Natural killer cell (primary cell): Measurements from ENCODE around the gene TSSK3. TPM values are rescaled to one million over a fixed set of nuclear protein-coding genes. Genes with fewer than 3 reads are reported as not detected.
"Not testable (repeated sequence)": the region's sequence is repeated elsewhere in the genome, so short reads cannot be mapped to it uniquely, and the experiment has no call there.

ENCODE experiments used
- ATAC-seq, 3 donors: fragments of 150-1000 bp in 2 of 3; fragments of 200-7000 bp in 1 of 3; cut with Tn5 transposase; 1 replicate in 1 of 3; 2 replicates in 2 of 3; pipeline ENCODE4 v1.10.0; 2021; ENCODE audit warnings: mild to moderate bottlenecking in 2 of 3, moderate library complexity in 2 of 3
- DNase-seq, 2 donors: peaks; one replicate each; pipeline versions ENCODE4 v3.0.0 to v3.0.0-alpha.2; 2013 to 2021; ENCODE audit warnings: mixed read lengths in 1 of 2
- H3K27ac ChIP-seq: one replicate; pipeline ENCODE4 v1.5.1; 2013; ENCODE audit warnings: mild to moderate bottlenecking, low read length
- H3K27me3 ChIP-seq: one replicate; pipeline ENCODE4 v1.6.1; 2013; ENCODE audit warnings: low read length; ENCODE audit not compliant: control insufficient read depth, insufficient read depth
- H3K36me3 ChIP-seq: one replicate; pipeline ENCODE4 v1.6.1; 2013; ENCODE audit warnings: low read length; ENCODE audit not compliant: control insufficient read depth, insufficient read depth
- H3K4me1 ChIP-seq: one replicate; pipeline ENCODE4 v1.6.1; 2013; ENCODE audit warnings: low read length; ENCODE audit not compliant: control insufficient read depth, insufficient read depth
- H3K4me3 ChIP-seq: one replicate; pipeline ENCODE4 v1.5.1; 2013; ENCODE audit warnings: low read length
- H3K9me3 ChIP-seq: one replicate; pipeline ENCODE4 v1.6.1; 2013; ENCODE audit warnings: low read length; ENCODE audit not compliant: control insufficient read depth, insufficient read depth
- H3K27ac Mint-ChIP-seq, 2 donors: one replicate each; pipeline ENCODE4 v1.8.0; 2022; ENCODE audit warnings: mild to moderate bottlenecking in 2 of 2, mixed read lengths in 2 of 2, moderate library complexity in 1 of 2
- H3K27me3 Mint-ChIP-seq, 2 donors: one replicate each; pipeline ENCODE4 v1.8.0; 2022; ENCODE audit warnings: low read depth in 2 of 2, mixed read lengths in 2 of 2
- H3K36me3 Mint-ChIP-seq: one replicate; pipeline ENCODE4 v1.8.0; 2022; ENCODE audit warnings: mixed read lengths
- H3K4me1 Mint-ChIP-seq, 2 donors: one replicate each; pipeline ENCODE4 v1.8.0; 2022; ENCODE audit warnings: mixed read lengths in 2 of 2
- H3K4me3 Mint-ChIP-seq: one replicate; pipeline ENCODE4 v1.8.0; 2022; ENCODE audit warnings: mild to moderate bottlenecking, moderate library complexity, mixed read lengths
- H3K9me3 Mint-ChIP-seq, 2 donors: one replicate each; pipeline ENCODE4 v1.8.0; 2022; ENCODE audit warnings: mixed read lengths in 2 of 2
- WGBS: methylation state at CpG from one replicate; pipeline ENCODE4 v1.1.7; 2013; ENCODE audit warnings: missing lambda C conversion rate; ENCODE audit not compliant: insufficient coverage; 5-methylcytosine and 5-hydroxymethylcytosine counted together
- intact Hi-C: fragments of 100-400 bp; cut with micrococcal nuclease; formaldehyde crosslinking; loops from one replicate; pipeline ENCODE4 v1.14.2; 2022
- total RNA-seq, 4 donors: library from RNA; stranded (reverse); fragments of 120-200 nt in 1 of 4; gene quantifications; one replicate each; pipeline versions ENCODE4 v1.2.3 to v1.2.4, GENCODE V29; 2013 to 2022
- TF ChIP-seq, protein P1 (sequence below): fragments of 200-600 bp; IDR thresholded peaks from one replicate; pipeline ENCODE4 v1.8.0; 2022; ENCODE audit warnings: antibody characterized with exemption

TSSK3 gene
- total RNA-seq, 3 donors from 2014 or later (not counting 1 experiment from before 2014, with no cell fraction given): 1.2 to 3.7 (median 1.4) TPM

- H3K9me3 ChIP-seq: no peaks in the 10 kb centered on the region
- no peaks in the 10 kb centered on the region for H3K36me3 ChIP-seq
- Mint-ChIP-seq H3K9me3 (no peaks in the 10 kb centered on the region), H3K27ac (peak overlapping the region in 1 of 2 donors; percentile 72), H3K27me3 (no peaks in the 10 kb centered on the region), H3K36me3 (no peaks in the 10 kb centered on the region), H3K4me1 (peaks cover 26 to 37% of the 10 kb centered on the region in 2 donors), H3K4me3 (peak overlapping the region; percentile 62)
- no peak for ATAC-seq
- 64% methylated on average over 2 of the region's 2 CpGs for WGBS
- TF ChIP-seq, protein P1, sequence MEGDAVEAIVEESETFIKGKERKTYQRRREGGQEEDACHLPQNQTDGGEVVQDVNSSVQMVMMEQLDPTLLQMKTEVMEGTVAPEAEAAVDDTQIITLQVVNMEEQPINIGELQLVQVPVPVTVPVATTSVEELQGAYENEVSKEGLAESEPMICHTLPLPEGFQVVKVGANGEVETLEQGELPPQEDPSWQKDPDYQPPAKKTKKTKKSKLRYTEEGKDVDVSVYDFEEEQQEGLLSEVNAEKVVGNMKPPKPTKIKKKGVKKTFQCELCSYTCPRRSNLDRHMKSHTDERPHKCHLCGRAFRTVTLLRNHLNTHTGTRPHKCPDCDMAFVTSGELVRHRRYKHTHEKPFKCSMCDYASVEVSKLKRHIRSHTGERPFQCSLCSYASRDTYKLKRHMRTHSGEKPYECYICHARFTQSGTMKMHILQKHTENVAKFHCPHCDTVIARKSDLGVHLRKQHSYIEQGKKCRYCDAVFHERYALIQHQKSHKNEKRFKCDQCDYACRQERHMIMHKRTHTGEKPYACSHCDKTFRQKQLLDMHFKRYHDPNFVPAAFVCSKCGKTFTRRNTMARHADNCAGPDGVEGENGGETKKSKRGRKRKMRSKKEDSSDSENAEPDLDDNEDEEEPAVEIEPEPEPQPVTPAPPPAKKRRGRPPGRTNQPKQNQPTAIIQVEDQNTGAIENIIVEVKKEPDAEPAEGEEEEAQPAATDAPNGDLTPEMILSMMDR: no peak
- DNase-seq: no peak
- H3K27ac ChIP-seq: no peak overlapping the region
- peaks cover 28% of the 10 kb centered on the region for H3K4me1 ChIP-seq
- no peak overlapping the region for H3K4me3 ChIP-seq
- intact Hi-C loops: loop anchor here (5.0 kb wide), 1 partner anchor 38 kb away; the partner anchor contains the start of gene BSDC1
- H3K27me3 ChIP-seq: no peaks in the 10 kb centered on the region
Measured at GRCh38 chr1:32353886-32354570, 8.3 kb upstream of the TSSK3 start.

- DNase-seq, H3K36me3 Mint-ChIP-seq, H3K4me3 Mint-ChIP-seq, H3K27ac ChIP-seq, intact Hi-C loops, H3K27me3 ChIP-seq, H3K27ac Mint-ChIP-seq, H3K36me3 ChIP-seq, H3K4me3 ChIP-seq, H3K27me3 Mint-ChIP-seq, ATAC-seq, H3K9me3 Mint-ChIP-seq, H3K9me3 ChIP-seq: not testable (repeated sequence)
- peaks cover 30 to 41% of the 10 kb centered on the region in 2 donors for H3K4me1 Mint-ChIP-seq
- peaks cover 28% of the 10 kb centered on the region for H3K4me1 ChIP-seq
- 93% methylated on average over 6 of the region's 6 CpGs for WGBS
Measured at GRCh38 chr1:32355778-32356177, 6.6 kb upstream of the TSSK3 start.

GRCh38 chr1:32356478-32356877, 5.9 kb upstream of the TSSK3 start:
- H3K36me3 Mint-ChIP-seq: no peaks in the 10 kb centered on the region
- intact Hi-C loops: no loop called here
- H3K27me3 Mint-ChIP-seq: peaks cover 5 to 6% of the 10 kb centered on the region in 2 donors
- peaks cover 30 to 42% of the 10 kb centered on the region in 2 donors for H3K4me1 Mint-ChIP-seq
- no peaks in the 10 kb centered on the region for H3K9me3 ChIP-seq
- no peaks in the 10 kb centered on the region for H3K9me3 Mint-ChIP-seq
- H3K4me3 Mint-ChIP-seq: no peak overlapping the region
- peaks cover 24% of the 10 kb centered on the region for H3K4me1 ChIP-seq
- H3K4me3 ChIP-seq: no peak overlapping the region
- no peaks in the 10 kb centered on the region for H3K27me3 ChIP-seq
- TF ChIP-seq, protein P1: no peak
- H3K27ac Mint-ChIP-seq: no peak overlapping the region
- H3K36me3 ChIP-seq: no peaks in the 10 kb centered on the region
- DNase-seq: no peak
- WGBS: 96% methylated on average over 1 of the region's 1 CpG
- no peak for ATAC-seq
- no peak overlapping the region for H3K27ac ChIP-seq

DNA sequence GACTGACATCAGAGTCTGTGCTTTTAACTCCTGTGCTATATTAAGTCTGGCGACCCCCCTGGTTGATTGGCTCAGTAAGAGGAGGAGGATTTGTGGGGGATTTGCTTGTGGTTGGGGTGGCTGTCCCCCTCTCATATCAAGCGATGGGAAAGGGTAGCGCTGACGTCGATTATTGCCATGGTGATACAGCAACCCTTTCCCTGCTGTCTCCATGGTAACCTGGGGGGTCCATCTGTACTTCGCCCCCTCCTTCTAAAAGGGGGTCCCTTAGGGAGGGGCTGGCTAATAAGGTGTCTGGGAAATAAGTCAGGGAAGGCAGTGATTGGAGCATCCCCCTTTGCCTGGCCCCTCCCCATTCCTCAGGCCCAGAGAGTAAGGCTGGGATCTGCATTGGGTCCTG, 4.7 kb upstream of the TSSK3 start:
- intact Hi-C loops: no loop called here
- Mint-ChIP-seq H3K4me3 (no peak overlapping the region), H3K27me3 (peaks cover 5 to 6% of the 10 kb centered on the region in 2 donors), H3K36me3 (no peaks in the 10 kb centered on the region), H3K4me1 (peaks cover 35 to 47% of the 10 kb centered on the region in 2 donors), H3K9me3 (no peaks in the 10 kb centered on the region), H3K27ac (no peak overlapping the region)
- no peaks in the 10 kb centered on the region for H3K36me3 ChIP-seq
- WGBS: 92% methylated on average over 6 of the region's 6 CpGs
- H3K4me1 ChIP-seq: peaks cover 18% of the 10 kb centered on the region
- ATAC-seq (no peak), DNase-seq (no peak)
- TF ChIP-seq, protein P1: no peak
- no peaks in the 10 kb centered on the region for H3K27me3 ChIP-seq
- no peak overlapping the region for H3K4me3 ChIP-seq
- H3K27ac ChIP-seq: no peak overlapping the region
- no peaks in the 10 kb centered on the region for H3K9me3 ChIP-seq
